ENCODE data around the gene BBOX1.

Gene BBOX1

GRCh38 chr11:27025957-27026733 is 14.5 kb upstream of the BBOX1 start:
- no peaks in the 10 kb centered on the region for H3K27me3 ChIP-seq (ENCODE audit: low read length)
- H3F3A ChIP-seq (ENCODE audit: insufficient read depth): no peaks in the 10 kb centered on the region
- H3K27ac ChIP-seq (ENCODE audit: low read depth, low read length): no peak overlapping the region
- no peak overlapping the region for H3K4me3 ChIP-seq (ENCODE audit: insufficient read depth, low read length, poor library complexity, severe bottlenecking)
- H2AFZ ChIP-seq (ENCODE audit: low read depth, low read length, severe bottlenecking): no peak overlapping the region
- no peak overlapping the region for H3K9ac ChIP-seq (ENCODE audit: low read length)
- no peaks in the 10 kb centered on the region for H4K20me1 ChIP-seq (ENCODE audit: low read depth, low read length)
- no peak for TF ChIP-seq EZH2phosphoT487 (conservative IDR thresholded peaks at IDR 0.05; ENCODE audit: low read length)
- TF ChIP-seq, protein P1, sequence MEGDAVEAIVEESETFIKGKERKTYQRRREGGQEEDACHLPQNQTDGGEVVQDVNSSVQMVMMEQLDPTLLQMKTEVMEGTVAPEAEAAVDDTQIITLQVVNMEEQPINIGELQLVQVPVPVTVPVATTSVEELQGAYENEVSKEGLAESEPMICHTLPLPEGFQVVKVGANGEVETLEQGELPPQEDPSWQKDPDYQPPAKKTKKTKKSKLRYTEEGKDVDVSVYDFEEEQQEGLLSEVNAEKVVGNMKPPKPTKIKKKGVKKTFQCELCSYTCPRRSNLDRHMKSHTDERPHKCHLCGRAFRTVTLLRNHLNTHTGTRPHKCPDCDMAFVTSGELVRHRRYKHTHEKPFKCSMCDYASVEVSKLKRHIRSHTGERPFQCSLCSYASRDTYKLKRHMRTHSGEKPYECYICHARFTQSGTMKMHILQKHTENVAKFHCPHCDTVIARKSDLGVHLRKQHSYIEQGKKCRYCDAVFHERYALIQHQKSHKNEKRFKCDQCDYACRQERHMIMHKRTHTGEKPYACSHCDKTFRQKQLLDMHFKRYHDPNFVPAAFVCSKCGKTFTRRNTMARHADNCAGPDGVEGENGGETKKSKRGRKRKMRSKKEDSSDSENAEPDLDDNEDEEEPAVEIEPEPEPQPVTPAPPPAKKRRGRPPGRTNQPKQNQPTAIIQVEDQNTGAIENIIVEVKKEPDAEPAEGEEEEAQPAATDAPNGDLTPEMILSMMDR (IDR thresholded peaks at IDR 0.05; ENCODE audit: insufficient read depth, low read length, poor library complexity, severe bottlenecking): no peak
- H3K9me3 ChIP-seq (ENCODE audit: insufficient read depth, low read length): no peaks in the 10 kb centered on the region
- H3K4me2 ChIP-seq (ENCODE audit: low read depth, low read length, poor library complexity, severe bottlenecking): no peak overlapping the region
- no peaks in the 10 kb centered on the region for H3K36me3 ChIP-seq (ENCODE audit: low read length)
- no peaks in the 10 kb centered on the region for H3K9me2 ChIP-seq (replicated peaks; ENCODE audit: insufficient read depth, low read length)
- H3K79me2 ChIP-seq (ENCODE audit: insufficient read depth, low read length): no peaks in the 10 kb centered on the region

- Histone ChIP-seq H3K27ac (ENCODE audit: low read depth, low read length) (no peak overlapping the region), H3K9ac (ENCODE audit: low read length) (no peak overlapping the region), H4K20me1 (ENCODE audit: low read depth, low read length) (no peaks in the 10 kb centered on the region), H3K9me3 (ENCODE audit: insufficient read depth, low read length) (no peaks in the 10 kb centered on the region), H3K4me3 (ENCODE audit: insufficient read depth, low read length, poor library complexity, severe bottlenecking) (no peak overlapping the region), H3K4me2 (ENCODE audit: low read depth, low read length, poor library complexity, severe bottlenecking) (no peak overlapping the region), H3F3A (ENCODE audit: insufficient read depth) (no peaks in the 10 kb centered on the region), H3K79me2 (ENCODE audit: insufficient read depth, low read length) (no peaks in the 10 kb centered on the region), H3K9me2 (replicated peaks; ENCODE audit: insufficient read depth, low read length) (no peaks in the 10 kb centered on the region), H2AFZ (ENCODE audit: low read depth, low read length, severe bottlenecking) (no peak overlapping the region), H3K36me3 (ENCODE audit: low read length) (no peaks in the 10 kb centered on the region), H3K27me3 (ENCODE audit: low read length) (no peaks in the 10 kb centered on the region)
- TF ChIP-seq, protein P1 (IDR thresholded peaks at IDR 0.05; ENCODE audit: insufficient read depth, low read length, poor library complexity, severe bottlenecking): no peak
- TF ChIP-seq EZH2phosphoT487 (conservative IDR thresholded peaks at IDR 0.05; ENCODE audit: low read length): no peak
Measured at GRCh38 chr11:27028561-27028965, 12.1 kb upstream of the BBOX1 start.

DNA sequence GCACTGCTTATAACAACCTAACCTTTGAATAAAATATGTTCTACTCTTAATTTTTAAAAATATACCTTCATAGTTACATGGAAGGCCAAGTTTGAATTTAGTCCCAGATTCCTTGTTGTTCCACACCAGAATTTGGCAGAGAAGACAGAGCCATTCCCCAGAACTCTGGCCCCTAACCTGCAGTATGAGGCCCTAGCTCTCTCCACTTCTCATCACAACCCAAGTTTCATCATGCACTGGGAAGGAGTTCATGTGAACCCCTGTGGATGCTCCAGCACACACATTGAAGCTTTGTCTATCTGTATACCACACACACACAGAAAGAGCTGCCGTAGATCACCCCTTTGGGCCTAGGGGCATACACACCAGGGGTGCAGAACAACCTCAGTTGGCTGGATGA is 10.6 kb upstream of the BBOX1 start:
- no peak overlapping the region for H3K4me2 ChIP-seq (ENCODE audit: low read depth, low read length, poor library complexity, severe bottlenecking)
- no peak overlapping the region for H3K9ac ChIP-seq (ENCODE audit: low read length)
- TF ChIP-seq EZH2phosphoT487 (conservative IDR thresholded peaks at IDR 0.05; ENCODE audit: low read length): no peak
- TF ChIP-seq, protein P1 (IDR thresholded peaks at IDR 0.05; ENCODE audit: insufficient read depth, low read length, poor library complexity, severe bottlenecking): no peak

More for the DNA sequence above, 10.6 kb upstream of the BBOX1 start:
- no peaks in the 10 kb centered on the region for H3K9me2 ChIP-seq (replicated peaks; ENCODE audit: insufficient read depth, low read length)
- no peaks in the 10 kb centered on the region for H3K79me2 ChIP-seq (ENCODE audit: insufficient read depth, low read length)
- H3F3A ChIP-seq (ENCODE audit: insufficient read depth): no peaks in the 10 kb centered on the region
- H3K27me3 ChIP-seq (ENCODE audit: low read length): no peaks in the 10 kb centered on the region
- no peak overlapping the region for H3K4me3 ChIP-seq (ENCODE audit: insufficient read depth, low read length, poor library complexity, severe bottlenecking)
- no peak overlapping the region for H3K27ac ChIP-seq (ENCODE audit: low read depth, low read length)
- no peaks in the 10 kb centered on the region for H4K20me1 ChIP-seq (ENCODE audit: low read depth, low read length)
- H2AFZ ChIP-seq (ENCODE audit: low read depth, low read length, severe bottlenecking): no peak overlapping the region
- H3K36me3 ChIP-seq (ENCODE audit: low read length): no peaks in the 10 kb centered on the region
- no peaks in the 10 kb centered on the region for H3K9me3 ChIP-seq (ENCODE audit: insufficient read depth, low read length)

Data from SU-DHL-6 (cell line).